HepG2 (cell line): ENCODE data around the gene PLIN5. TPM values are rescaled to one million over a fixed set of nuclear protein-coding genes. Genes with fewer than 3 reads are reported as not detected.

ENCODE experiments used
- DMAP1 ChIP-seq: IDR thresholded peaks from 2 replicates; pipeline ENCODE4 v1.6.1; 2016
- DNMT1 ChIP-seq: sonication (generic); formaldehyde crosslinking; IDR thresholded peaks from 2 replicates; pipeline ENCODE4 v1.5.1; 2020; ENCODE audit warnings: mild to moderate bottlenecking, missing genetic modification reagents
- GZF1 ChIP-seq: sonication (generic); formaldehyde crosslinking; IDR thresholded peaks from 2 replicates; pipeline ENCODE4 v1.5.1; 2020; ENCODE audit warnings: mild to moderate bottlenecking, missing genetic modification reagents
- IRX3 ChIP-seq: sonication (generic); formaldehyde crosslinking; IDR thresholded peaks from 2 replicates; pipeline ENCODE4 v1.8.1; 2023; ENCODE audit warnings: mild to moderate bottlenecking, low read depth, missing genetic modification reagents, borderline replicate concordance
- NFYC ChIP-seq: IDR thresholded peaks from 2 replicates; pipeline ENCODE4 v1.6.1; 2016; ENCODE audit warnings: missing genetic modification reagents, missing compliant biosample characterization
- POGZ ChIP-seq: sonication (generic); formaldehyde crosslinking; IDR thresholded peaks from 2 replicates; pipeline ENCODE4 v1.4.0; 2020; ENCODE audit warnings: mild to moderate bottlenecking, missing genetic modification reagents
- POLR2AphosphoS5 ChIP-seq: IDR thresholded peaks from 2 replicates; pipeline ENCODE4 v1.6.1; 2012; ENCODE audit warnings: low read depth, low read length
- ZNF124 ChIP-seq: sonication (generic); formaldehyde crosslinking; IDR thresholded peaks from 2 replicates; pipeline ENCODE4 v1.4.0; 2020; ENCODE audit warnings: missing genetic modification reagents
- ZNF256 ChIP-seq: sonication (generic); formaldehyde crosslinking; conservative IDR thresholded peaks from 2 replicates; pipeline ENCODE4 v1.4.0; 2020; ENCODE audit warnings: missing genetic modification reagents
- ZNF317 ChIP-seq: sonication (generic); formaldehyde crosslinking; IDR thresholded peaks from 2 replicates; pipeline ENCODE4 v1.5.0; 2020; ENCODE audit warnings: mild to moderate bottlenecking, missing genetic modification reagents
- ZNF563 ChIP-seq: sonication (generic); formaldehyde crosslinking; IDR thresholded peaks from 2 replicates; pipeline ENCODE4 v1.8.0; 2022; ENCODE audit warnings: mild to moderate bottlenecking, moderate library complexity, missing genetic modification reagents
- ZNF577 ChIP-seq: sonication (generic); formaldehyde crosslinking; IDR thresholded peaks from 2 replicates; pipeline ENCODE4 v1.4.0; 2020; ENCODE audit warnings: mild to moderate bottlenecking, low read depth, missing genetic modification reagents, borderline replicate concordance
- ZNF878 ChIP-seq: sonication (generic); formaldehyde crosslinking; IDR thresholded peaks from 2 replicates; pipeline ENCODE4 v1.8.1; 2023; ENCODE audit warnings: mild to moderate bottlenecking, missing genetic modification reagents, moderate library complexity
- ZSCAN30 ChIP-seq: sonication (generic); formaldehyde crosslinking; IDR thresholded peaks from 2 replicates; pipeline ENCODE4 v1.5.0; 2020; ENCODE audit warnings: mild to moderate bottlenecking, missing genetic modification reagents
- polyA plus RNA-seq, 8 experiments: library from polyadenylated mRNA; depleted of rRNA in 3 of 8; stranded (reverse) in 7 of 8; unstranded in 1 of 8; fragments of >200 nt; fragmentation: Illumina TruSeq in 4 of 8; extraction: Trizol in 4 of 8; gene quantifications; 2 replicates each; pipeline versions ENCODE4 v1.2.1 to v1.2.3, GENCODE V29; 2011 to 2016; ENCODE audit warnings: low read depth in 4 of 8, missing spikeins in 1 of 8, mixed read lengths in 1 of 8; ENCODE audit not compliant: insufficient read depth in 1 of 8
- total RNA-seq, 5 experiments: library from RNA; depleted of rRNA; stranded (reverse); fragments of >200 nt; fragmentation: Illumina TruSeq; extraction: Trizol; gene quantifications; 2 replicates each; pipeline ENCODE4 v1.2.3, GENCODE V29; 2016; ENCODE audit warnings: low read depth in 1 of 5
- TF ChIP-seq, protein P1 (sequence below): sonication (generic); formaldehyde crosslinking; IDR thresholded peaks from 2 replicates; pipeline ENCODE4 v1.4.0; 2020; ENCODE audit warnings: mild to moderate bottlenecking, missing genetic modification reagents
- TF ChIP-seq, protein P2 (sequence below): sonication (generic); formaldehyde crosslinking; IDR thresholded peaks from 2 replicates; pipeline ENCODE4 v1.4.0; 2020; ENCODE audit warnings: missing genetic modification reagents
- TF ChIP-seq, protein P3 (sequence below): sonication (generic); formaldehyde crosslinking; conservative IDR thresholded peaks from 2 replicates; pipeline ENCODE4 v1.4.0; 2020; ENCODE audit warnings: missing genetic modification reagents

PLIN5 gene
- total and polyA plus RNA-seq, 2 of the 13 experiments (the other 11 are each of a cell fraction or from before 2014, with no cell fraction given), result 1.8 to 4.8 TPM

DNA sequence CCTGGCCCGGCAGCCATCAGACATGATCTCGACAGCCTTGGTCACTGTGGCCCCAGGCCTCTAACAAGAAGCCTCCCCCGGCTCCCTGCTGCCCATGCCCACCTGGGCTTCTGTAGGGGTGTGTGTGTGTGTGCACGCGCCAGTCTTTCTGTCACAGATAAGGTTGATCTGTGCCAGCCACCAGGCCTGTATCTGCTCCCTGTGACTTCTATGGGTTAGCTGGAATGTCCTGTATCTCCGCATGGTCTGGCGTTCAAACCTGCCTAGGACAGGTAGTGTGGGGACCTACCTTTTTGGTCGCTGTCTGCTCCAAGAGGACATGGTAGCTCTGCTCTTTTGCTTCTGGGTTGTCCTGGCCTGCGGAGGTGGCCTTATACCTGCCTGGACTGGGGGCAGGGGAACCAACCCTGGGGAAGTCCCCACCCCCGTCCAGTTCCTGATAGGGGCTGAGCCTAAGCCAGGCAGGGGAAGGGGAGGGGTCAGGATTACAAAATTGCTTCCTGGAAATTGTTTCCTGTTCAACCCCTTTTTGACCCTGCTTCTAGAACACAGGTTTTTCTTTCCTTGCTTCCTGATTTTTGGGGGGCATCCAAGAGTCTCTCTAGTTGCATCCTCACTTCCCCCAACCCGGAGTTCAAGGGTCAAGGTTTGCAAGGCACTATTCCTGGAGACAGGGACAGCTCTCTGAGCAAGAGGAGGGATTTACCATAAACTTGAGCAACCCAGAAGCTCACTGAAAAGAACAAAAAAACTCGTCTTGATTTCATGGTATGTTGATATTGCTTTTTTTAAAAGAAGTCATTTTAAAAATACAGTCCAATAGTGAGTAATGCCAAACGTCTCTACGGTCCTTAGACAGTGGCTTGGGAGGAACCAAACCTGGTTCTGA lies 4.9 kb upstream of the PLIN5 start, which contains the start of gene LRG1 (continued):
- TF ChIP-seq, protein P1, sequence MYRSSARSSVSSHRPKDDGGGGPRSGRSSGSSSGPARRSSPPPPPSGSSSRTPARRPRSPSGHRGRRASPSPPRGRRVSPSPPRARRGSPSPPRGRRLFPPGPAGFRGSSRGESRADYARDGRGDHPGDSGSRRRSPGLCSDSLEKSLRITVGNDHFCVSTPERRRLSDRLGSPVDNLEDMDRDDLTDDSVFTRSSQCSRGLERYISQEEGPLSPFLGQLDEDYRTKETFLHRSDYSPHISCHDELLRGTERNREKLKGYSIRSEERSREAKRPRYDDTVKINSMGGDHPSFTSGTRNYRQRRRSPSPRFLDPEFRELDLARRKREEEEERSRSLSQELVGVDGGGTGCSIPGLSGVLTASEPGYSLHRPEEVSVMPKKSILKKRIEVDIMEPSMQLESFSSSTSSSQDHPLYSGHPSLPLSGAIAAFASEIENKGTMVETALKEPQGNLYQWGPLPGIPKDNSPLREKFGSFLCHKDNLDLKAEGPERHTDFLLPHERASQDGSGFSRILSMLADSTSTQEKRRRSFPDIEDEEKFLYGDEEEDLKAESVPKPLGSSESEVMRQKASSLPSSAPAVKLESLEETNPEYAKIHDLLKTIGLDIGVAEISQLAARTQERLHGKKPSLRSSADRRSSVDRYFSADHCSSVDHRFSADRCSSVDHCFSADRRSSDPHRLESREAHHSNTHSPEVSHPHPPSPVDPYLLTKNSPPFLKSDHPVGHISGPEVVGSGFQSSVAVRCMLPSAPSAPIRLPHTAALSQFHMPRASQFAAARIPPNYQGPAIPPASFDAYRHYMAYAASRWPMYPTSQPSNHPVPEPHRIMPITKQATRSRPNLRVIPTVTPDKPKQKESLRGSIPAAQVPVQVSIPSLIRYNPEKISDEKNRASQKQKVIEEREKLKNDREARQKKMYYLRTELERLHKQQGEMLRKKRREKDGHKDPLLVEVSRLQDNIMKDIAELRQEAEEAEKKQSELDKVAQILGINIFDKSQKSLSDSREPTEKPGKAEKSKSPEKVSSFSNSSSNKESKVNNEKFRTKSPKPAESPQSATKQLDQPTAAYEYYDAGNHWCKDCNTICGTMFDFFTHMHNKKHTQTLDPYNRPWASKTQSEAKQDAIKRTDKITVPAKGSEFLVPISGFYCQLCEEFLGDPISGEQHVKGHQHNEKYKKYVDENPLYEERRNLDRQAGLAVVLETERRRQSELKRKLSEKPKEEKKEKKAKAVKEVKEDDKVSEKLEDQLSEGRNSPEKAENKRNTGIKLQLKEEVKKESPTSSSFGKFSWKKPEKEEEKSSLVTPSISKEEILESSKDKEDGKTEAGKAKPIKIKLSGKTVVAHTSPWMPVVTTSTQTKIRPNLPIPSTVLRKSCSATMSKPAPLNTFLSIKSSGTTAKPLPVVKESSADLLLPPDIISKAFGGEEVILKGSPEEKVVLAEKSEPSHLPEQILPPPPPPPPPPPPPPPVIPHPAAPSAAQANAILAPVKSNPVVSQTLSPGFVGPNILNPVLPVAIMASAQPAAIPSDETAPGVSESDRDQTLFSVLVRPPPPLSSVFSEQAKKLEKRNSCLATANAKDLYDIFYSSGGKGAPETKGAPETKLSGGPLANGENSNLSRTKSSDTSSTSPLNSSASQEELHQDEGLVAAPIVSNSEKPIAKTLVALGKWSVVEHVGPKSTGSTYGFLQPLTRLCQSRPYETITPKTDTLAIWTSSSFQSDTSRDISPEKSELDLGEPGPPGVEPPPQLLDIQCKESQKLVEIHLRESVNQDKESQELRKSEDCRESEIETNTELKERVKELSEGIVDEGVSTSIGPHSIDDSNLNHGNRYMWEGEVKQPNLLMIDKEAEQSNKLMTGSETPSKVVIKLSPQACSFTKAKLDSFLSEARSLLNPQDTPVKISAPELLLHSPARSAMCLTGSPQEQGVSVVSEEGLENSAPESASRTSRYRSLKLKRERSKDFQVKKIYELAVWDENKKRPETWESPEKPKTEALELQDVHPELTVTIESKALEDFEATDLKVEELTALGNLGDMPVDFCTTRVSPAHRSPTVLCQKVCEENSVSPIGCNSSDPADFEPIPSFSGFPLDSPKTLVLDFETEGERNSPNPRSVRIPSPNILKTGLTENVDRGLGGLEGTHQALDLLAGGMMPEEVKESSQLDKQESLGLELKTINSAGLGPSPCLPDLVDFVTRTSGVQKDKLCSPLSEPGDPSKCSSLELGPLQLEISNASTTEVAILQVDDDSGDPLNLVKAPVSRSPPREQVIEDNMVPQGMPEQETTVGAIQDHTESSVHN, result no peak
- TF ChIP-seq ZNF878, result peak; percentile 40
- peak; percentile 40; the same call in 1 of the 2 replicates for TF ChIP-seq NFYC (CRISPR knock-in tag)
- TF ChIP-seq ZNF124 (CRISPR knock-in tag), result 0 out of 2 replicates have a peak, but pooled peaks have one; percentile 23
- peak; percentile 60; the same call in 1 of the 2 replicates for TF ChIP-seq ZSCAN30 (CRISPR knock-in tag)
- TF ChIP-seq DMAP1 (CRISPR knock-in tag), result peak; percentile 34; the same call in 1 of the 2 replicates
- no peak for TF ChIP-seq IRX3 (CRISPR knock-in tag)
- TF ChIP-seq, protein P2, sequence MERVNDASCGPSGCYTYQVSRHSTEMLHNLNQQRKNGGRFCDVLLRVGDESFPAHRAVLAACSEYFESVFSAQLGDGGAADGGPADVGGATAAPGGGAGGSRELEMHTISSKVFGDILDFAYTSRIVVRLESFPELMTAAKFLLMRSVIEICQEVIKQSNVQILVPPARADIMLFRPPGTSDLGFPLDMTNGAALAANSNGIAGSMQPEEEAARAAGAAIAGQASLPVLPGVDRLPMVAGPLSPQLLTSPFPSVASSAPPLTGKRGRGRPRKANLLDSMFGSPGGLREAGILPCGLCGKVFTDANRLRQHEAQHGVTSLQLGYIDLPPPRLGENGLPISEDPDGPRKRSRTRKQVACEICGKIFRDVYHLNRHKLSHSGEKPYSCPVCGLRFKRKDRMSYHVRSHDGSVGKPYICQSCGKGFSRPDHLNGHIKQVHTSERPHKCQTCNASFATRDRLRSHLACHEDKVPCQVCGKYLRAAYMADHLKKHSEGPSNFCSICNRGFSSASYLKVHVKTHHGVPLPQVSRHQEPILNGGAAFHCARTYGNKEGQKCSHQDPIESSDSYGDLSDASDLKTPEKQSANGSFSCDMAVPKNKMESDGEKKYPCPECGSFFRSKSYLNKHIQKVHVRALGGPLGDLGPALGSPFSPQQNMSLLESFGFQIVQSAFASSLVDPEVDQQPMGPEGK (CRISPR knock-in tag), result peak; percentile 95
- TF ChIP-seq ZNF256 (CRISPR knock-in tag), result no peak
- no peak for TF ChIP-seq GZF1 (CRISPR knock-in tag)
- TF ChIP-seq ZNF563 (CRISPR knock-in tag), result no peak; the same call in 1 of the 2 replicates
- TF ChIP-seq ZNF317 (CRISPR knock-in tag), result no peak
- TF ChIP-seq, protein P3, sequence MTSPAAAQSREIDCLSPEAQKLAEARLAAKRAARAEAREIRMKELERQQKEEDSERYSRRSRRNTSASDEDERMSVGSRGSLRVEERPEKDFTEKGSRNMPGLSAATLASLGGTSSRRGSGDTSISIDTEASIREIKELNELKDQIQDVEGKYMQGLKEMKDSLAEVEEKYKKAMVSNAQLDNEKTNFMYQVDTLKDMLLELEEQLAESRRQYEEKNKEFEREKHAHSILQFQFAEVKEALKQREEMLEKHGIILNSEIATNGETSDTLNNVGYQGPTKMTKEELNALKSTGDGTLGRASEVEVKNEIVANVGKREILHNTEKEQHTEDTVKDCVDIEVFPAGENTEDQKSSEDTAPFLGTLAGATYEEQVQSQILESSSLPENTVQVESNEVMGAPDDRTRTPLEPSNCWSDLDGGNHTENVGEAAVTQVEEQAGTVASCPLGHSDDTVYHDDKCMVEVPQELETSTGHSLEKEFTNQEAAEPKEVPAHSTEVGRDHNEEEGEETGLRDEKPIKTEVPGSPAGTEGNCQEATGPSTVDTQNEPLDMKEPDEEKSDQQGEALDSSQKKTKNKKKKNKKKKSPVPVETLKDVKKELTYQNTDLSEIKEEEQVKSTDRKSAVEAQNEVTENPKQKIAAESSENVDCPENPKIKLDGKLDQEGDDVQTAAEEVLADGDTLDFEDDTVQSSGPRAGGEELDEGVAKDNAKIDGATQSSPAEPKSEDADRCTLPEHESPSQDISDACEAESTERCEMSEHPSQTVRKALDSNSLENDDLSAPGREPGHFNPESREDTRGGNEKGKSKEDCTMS (CRISPR knock-in tag), result no peak
- no peak for TF ChIP-seq DNMT1 (CRISPR knock-in tag)
- no peak for TF ChIP-seq POGZ (CRISPR knock-in tag)
- TF ChIP-seq ZNF577 (CRISPR knock-in tag), result no peak
- peak; percentile 96 for TF ChIP-seq POLR2AphosphoS5
